HepG2 (cell line): ENCODE data around the gene SDC4. TPM values are rescaled to one million over a fixed set of nuclear protein-coding genes. Genes with fewer than 3 reads are reported as not detected.

ENCODE experiments used
- ARNT2 ChIP-seq: sonication (generic); formaldehyde crosslinking; IDR thresholded peaks from 2 replicates; pipeline ENCODE4 v1.8.0; 2022; ENCODE audit warnings: mild to moderate bottlenecking, low read depth, missing genetic modification reagents, moderate library complexity
- ELF1 ChIP-seq: sonication (generic); formaldehyde crosslinking; IDR thresholded peaks from 2 replicates; pipeline ENCODE4 v1.4.0; 2020; ENCODE audit warnings: missing genetic modification reagents
- HNF4G ChIP-seq, 2 experiments: sonication (generic) in 1 of 2; formaldehyde crosslinking in 1 of 2; IDR thresholded peaks; 2 replicates each; pipeline versions ENCODE4 v1.4.0 to v1.6.1; 2011 to 2020; ENCODE audit warnings: borderline replicate concordance in 2 of 2, low read depth in 2 of 2, mild to moderate bottlenecking in 2 of 2, low read length in 1 of 2, missing genetic modification reagents in 1 of 2, moderate library complexity in 1 of 2
- IRX3 ChIP-seq: sonication (generic); formaldehyde crosslinking; IDR thresholded peaks from 2 replicates; pipeline ENCODE4 v1.8.1; 2023; ENCODE audit warnings: mild to moderate bottlenecking, low read depth, missing genetic modification reagents, borderline replicate concordance
- JUND ChIP-seq: sonication (generic); formaldehyde crosslinking; IDR thresholded peaks from 2 replicates; pipeline ENCODE4 v1.8.0; 2022; ENCODE audit warnings: mild to moderate bottlenecking, missing genetic modification reagents
- KIAA2018 ChIP-seq: sonication (generic); formaldehyde crosslinking; IDR thresholded peaks from 2 replicates; pipeline ENCODE4 v1.5.0; 2020; ENCODE audit warnings: mild to moderate bottlenecking, missing genetic modification reagents, borderline replicate concordance
- KLF11 ChIP-seq: IDR thresholded peaks from 2 replicates; pipeline ENCODE4 v1.6.1; 2016; ENCODE audit warnings: missing compliant biosample characterization
- MYNN ChIP-seq: sonication (generic); formaldehyde crosslinking; IDR thresholded peaks from 2 replicates; pipeline ENCODE4 v1.4.0; 2020; ENCODE audit warnings: mild to moderate bottlenecking, low read depth, missing genetic modification reagents
- POLR2A ChIP-seq, 2 experiments: IDR thresholded peaks; 2 replicates each; pipeline ENCODE4 v1.6.1; 2011; ENCODE audit warnings: low read depth in 2 of 2, low read length in 2 of 2, mild to moderate bottlenecking in 1 of 2, moderate library complexity in 1 of 2; ENCODE audit not compliant: insufficient read depth in 1 of 2
- PREB ChIP-seq: sonication (generic); formaldehyde crosslinking; IDR thresholded peaks from 2 replicates; pipeline ENCODE4 v1.4.0; 2020; ENCODE audit warnings: missing genetic modification reagents
- SP4 ChIP-seq: sonication (generic); formaldehyde crosslinking; IDR thresholded peaks from 2 replicates; pipeline ENCODE4 v1.8.1; 2023; ENCODE audit warnings: mild to moderate bottlenecking, missing genetic modification reagents
- TFDP1 ChIP-seq: IDR thresholded peaks from 2 replicates; pipeline ENCODE4 v1.6.1; 2016; ENCODE audit warnings: missing compliant biosample characterization, missing genetic modification reagents, borderline replicate concordance
- ZBTB42 ChIP-seq: sonication (generic); formaldehyde crosslinking; IDR thresholded peaks from 2 replicates; pipeline ENCODE4 v1.5.0; 2020; ENCODE audit warnings: mild to moderate bottlenecking, missing genetic modification reagents
- ZKSCAN8 ChIP-seq: IDR thresholded peaks from 2 replicates; pipeline ENCODE4 v1.6.1; 2016; ENCODE audit warnings: borderline replicate concordance, missing genetic modification reagents, missing compliant biosample characterization
- ZNF282 ChIP-seq: fragments of 450-650 bp; IDR thresholded peaks from 2 replicates; pipeline ENCODE4 v1.6.1; 2018; ENCODE audit not compliant: partially characterized antibody
- ZNF724P ChIP-seq: sonication (generic); formaldehyde crosslinking; IDR thresholded peaks from 2 replicates; pipeline ENCODE4 v1.8.0; 2022; ENCODE audit warnings: missing genetic modification reagents, borderline replicate concordance
- ZNF740 ChIP-seq: sonication (generic); formaldehyde crosslinking; IDR thresholded peaks from 2 replicates; pipeline ENCODE4 v1.4.0; 2020; ENCODE audit warnings: missing genetic modification reagents
- ZNF766 ChIP-seq: sonication (generic); formaldehyde crosslinking; IDR thresholded peaks from 2 replicates; pipeline ENCODE4 v1.5.0; 2020; ENCODE audit warnings: missing genetic modification reagents, borderline replicate concordance
- polyA plus RNA-seq, 8 experiments: library from polyadenylated mRNA; depleted of rRNA in 3 of 8; stranded (reverse) in 7 of 8; unstranded in 1 of 8; fragments of >200 nt; fragmentation: Illumina TruSeq in 4 of 8; extraction: Trizol in 4 of 8; gene quantifications; 2 replicates each; pipeline versions ENCODE4 v1.2.1 to v1.2.3, GENCODE V29; 2011 to 2016; ENCODE audit warnings: low read depth in 4 of 8, missing spikeins in 1 of 8, mixed read lengths in 1 of 8; ENCODE audit not compliant: insufficient read depth in 1 of 8
- total RNA-seq, 5 experiments: library from RNA; depleted of rRNA; stranded (reverse); fragments of >200 nt; fragmentation: Illumina TruSeq; extraction: Trizol; gene quantifications; 2 replicates each; pipeline ENCODE4 v1.2.3, GENCODE V29; 2016; ENCODE audit warnings: low read depth in 1 of 5

SDC4 gene
- total and polyA plus RNA-seq, 2 of the 13 experiments (the other 11 are each of a cell fraction or from before 2014, with no cell fraction given): 49.0 to 65.1 TPM

GRCh38 chr20:45362804-45363610, 14.8 kb upstream of the SDC4 start, which contains the start of gene SYS1 (continued):
- TF ChIP-seq IRX3 (CRISPR knock-in tag) (no peak), ZNF282 (no peak), PREB (CRISPR knock-in tag) (peak; percentile 89; the same call in 1 of the 2 replicates), ARNT2 (peak; percentile 91; the same call in 1 of the 2 replicates), HNF4G (IDR thresholded peaks at IDR 0.05; ENCODE audit: borderline replicate concordance, low read depth, low read length) (no peak), HNF4G (CRISPR knock-in tag; IDR thresholded peaks at IDR 0.05; ENCODE audit: borderline replicate concordance, low read depth) (no peak; the same call in none of the 2 replicates), ZKSCAN8 (peak; percentile 97), SP4 (peak; percentile 99), ZNF740 (CRISPR knock-in tag) (peak; percentile 76; the same call in 1 of the 2 replicates), ZBTB42 (CRISPR knock-in tag) (peak; percentile 73; the same call in 1 of the 2 replicates), MYNN (CRISPR knock-in tag) (no peak), KIAA2018 (CRISPR knock-in tag) (peak; percentile 96; the same call in 1 of the 2 replicates), JUND (CRISPR knock-in tag) (peak; percentile 63; the same call in 1 of the 2 replicates), POLR2A (IDR thresholded peaks at IDR 0.05; ENCODE audit: insufficient read depth in 1 of 2, low read depth in 2 of 2, low read length in 2 of 2) (peak; percentile 94 to 98), ZNF724P (peak; percentile 65; the same call in 1 of the 2 replicates), TFDP1 (CRISPR knock-in tag) (peak; percentile 56; the same call in 1 of the 2 replicates), KLF11 (CRISPR knock-in tag) (peak; percentile 98), ELF1 (CRISPR knock-in tag) (peak; percentile 98), ZNF766 (CRISPR knock-in tag) (no peak; the same call in 1 of the 2 replicates)
